Urinary bladder (tissue), 4 donors: ENCODE results near the gene APLP2. TPM values are rescaled to one million over a fixed set of nuclear protein-coding genes. Genes with fewer than 3 reads are reported as not detected.

ENCODE experiments used
- DNase-seq: peaks from one replicate; pipeline ENCODE4 v3.0.0-alpha.2; 2015; ENCODE audit errors: extremely low spot score
- H3K27ac ChIP-seq: one replicate; pipeline ENCODE4 v1.5.1; 2013; ENCODE audit warnings: low read depth, mild to moderate bottlenecking, moderate library complexity
- H3K36me3 ChIP-seq: one replicate; pipeline ENCODE4 v1.6.1; 2013; ENCODE audit warnings: mild to moderate bottlenecking, moderate library complexity; ENCODE audit not compliant: insufficient read depth
- H3K4me1 ChIP-seq: one replicate; pipeline ENCODE4 v1.6.1; 2013; ENCODE audit warnings: mild to moderate bottlenecking, moderate library complexity; ENCODE audit not compliant: insufficient read depth
- H3K4me3 ChIP-seq: one replicate; pipeline ENCODE4 v1.5.1; 2013; ENCODE audit warnings: low read depth, low read length
- WGBS: extraction: QIAGEN DNeasy Blood & Tissue Kit; methylation state at CpG from one replicate; pipeline ENCODE4 v1.1.7; 2013; 5-methylcytosine and 5-hydroxymethylcytosine counted together
- polyA plus RNA-seq: library from polyadenylated mRNA; stranded (reverse); fragments of 200-250 nt; gene quantifications from one replicate; pipeline ENCODE4 v1.2.3, GENCODE V29; 2013
- total RNA-seq: library from RNA; depleted of rRNA; stranded (reverse); fragments of >200 nt; gene quantifications from one replicate; pipeline ENCODE4 v1.2.3, GENCODE V29; 2014
- donor health status: healthy with polysubstance abuse.
- donor health status: healthy.

The APLP2 gene
- total and polyA plus RNA-seq, 2 donors, result 217 to 364 TPM

GRCh38 chr11:130066338-130066737, 3.4 kb upstream of the APLP2 start:
- Histone ChIP-seq H3K4me3 (no peak overlapping the region), H3K36me3 (no peaks in the 10 kb centered on the region), H3K27ac (no peak overlapping the region), H3K4me1 (no peaks in the 10 kb centered on the region)
- no peak for DNase-seq
- 62% methylated on average over 5 of the region's 5 CpGs for WGBS

GRCh38 chr11:130068546-130068985, 1.1 kb upstream of the APLP2 start:
- H3K4me1 ChIP-seq, result no peaks in the 10 kb centered on the region
- no peaks in the 10 kb centered on the region for H3K36me3 ChIP-seq
- peak overlapping the region; percentile 85 for H3K27ac ChIP-seq
- WGBS, result 40% methylated on average over 18 of the region's 18 CpGs
- DNase-seq, result no peak
- H3K4me3 ChIP-seq, result peak overlapping the region; percentile 99

GRCh38 chr11:130068986-130069658, 572 bp upstream of the APLP2 start:
- Histone ChIP-seq H3K4me3 (peak overlapping the region; percentile 99), H3K36me3 (no peaks in the 10 kb centered on the region), H3K4me1 (no peaks in the 10 kb centered on the region), H3K27ac (peak overlapping the region; percentile 85)
- DNase-seq, result peak; percentile 65
- under 1% methylated on average over 53 of the region's 53 CpGs for WGBS

DNA sequence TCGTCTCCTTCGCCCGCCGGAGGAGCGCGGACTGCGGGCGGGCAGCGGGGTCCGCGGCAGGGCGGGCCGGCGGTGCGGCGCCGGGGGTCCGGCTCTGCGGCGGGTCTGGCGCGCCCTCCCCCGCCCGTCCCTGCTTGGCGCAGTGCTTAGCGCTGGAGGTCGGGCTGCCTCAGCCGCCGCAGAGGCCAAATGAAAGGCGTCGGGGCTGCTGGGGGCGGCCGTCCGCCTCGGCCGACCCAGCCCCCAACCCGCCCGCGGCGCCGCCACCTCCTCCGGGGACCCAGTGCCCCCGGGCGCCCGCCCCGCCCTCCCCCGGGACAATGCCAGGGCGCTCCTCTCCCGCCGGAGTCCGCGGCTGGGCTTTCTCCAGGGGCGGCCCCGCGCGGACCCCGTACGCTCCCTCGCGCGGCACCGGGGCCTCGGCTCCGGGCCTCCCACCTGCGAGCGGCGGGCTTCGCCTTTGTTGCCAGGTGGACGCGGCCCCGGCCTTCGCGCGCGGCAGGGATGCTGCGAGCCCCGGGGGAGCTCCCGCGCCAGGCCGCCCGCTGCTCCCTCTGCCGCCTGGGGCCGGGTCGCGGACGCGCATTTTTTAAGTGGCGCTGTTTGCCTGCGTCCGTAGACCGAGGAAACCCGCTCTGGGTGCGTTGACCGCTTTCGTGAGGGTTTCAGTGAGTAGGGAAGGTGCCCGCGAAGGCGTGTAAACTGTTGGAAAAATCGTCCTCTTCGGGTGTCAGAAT, 583 bp downstream of the APLP2 start:
- H3K4me3 ChIP-seq, result peak overlapping the region; percentile 99
- H3K27ac ChIP-seq, result peak overlapping the region; percentile 92
- no peaks in the 10 kb centered on the region for H3K4me1 ChIP-seq
- DNase-seq, result no peak
- WGBS, result under 1% methylated on average over 100 of the region's 100 CpGs
- no peaks in the 10 kb centered on the region for H3K36me3 ChIP-seq

DNA sequence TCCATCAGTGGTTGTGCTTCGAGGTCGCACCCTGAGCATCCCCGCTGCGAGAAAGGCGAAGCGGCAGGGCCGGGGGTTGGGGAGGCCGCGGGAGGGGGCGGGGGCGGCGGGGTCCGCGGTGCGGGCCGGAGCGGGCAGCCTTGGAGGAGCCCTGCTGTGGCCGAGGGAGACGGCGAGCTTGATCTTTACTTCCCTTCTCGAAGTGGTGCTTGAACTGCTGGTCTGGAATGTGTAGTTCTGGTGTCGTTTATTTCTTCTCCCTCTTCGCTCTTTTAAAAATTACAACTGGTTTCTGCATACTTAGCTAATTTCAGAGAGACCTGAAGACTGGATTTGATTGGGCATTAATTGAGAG, 1.1 kb downstream of the APLP2 start:
- no peak for DNase-seq
- peak overlapping the region; percentile 71 for H3K27ac ChIP-seq
- H3K36me3 ChIP-seq, result no peaks in the 10 kb centered on the region
- H3K4me1 ChIP-seq, result no peaks in the 10 kb centered on the region
- H3K4me3 ChIP-seq, result peak overlapping the region; percentile 99
- under 1% methylated on average over 23 of the region's 23 CpGs for WGBS

- Histone ChIP-seq H3K36me3 (no peaks in the 10 kb centered on the region), H3K4me3 (peak overlapping the region; percentile 99), H3K4me1 (no peaks in the 10 kb centered on the region), H3K27ac (no peak overlapping the region)
- WGBS, result 35% methylated on average over 11 of the region's 11 CpGs
- no peak for DNase-seq
These were observed 1.6 kb downstream of the APLP2 start for GRCh38 chr11:130071211-130071712.

GRCh38 chr11:130074736-130075135, 5.0 kb downstream of the APLP2 start:
- no peak for DNase-seq
- WGBS, result 98% methylated on average over 2 of the region's 2 CpGs

GRCh38 chr11:130076778-130077481, 7.2 kb downstream of the APLP2 start:
- DNase-seq, result no peak
- no peaks in the 10 kb centered on the region for H3K4me1 ChIP-seq
- WGBS, result 67% methylated on average over 4 of the region's 4 CpGs

More at GRCh38 chr11:130074736-130075135, 5.0 kb downstream of the APLP2 start:
- H3K4me3 ChIP-seq, result no peak overlapping the region
- H3K4me1 ChIP-seq, result no peaks in the 10 kb centered on the region
- H3K36me3 ChIP-seq, result no peaks in the 10 kb centered on the region
- no peak overlapping the region for H3K27ac ChIP-seq

GRCh38 chr11:130077671-130078070, 8.0 kb downstream of the APLP2 start:
- no peak overlapping the region for H3K4me3 ChIP-seq
- no peaks in the 10 kb centered on the region for H3K4me1 ChIP-seq
- no peak for DNase-seq

More at GRCh38 chr11:130076778-130077481, 7.2 kb downstream of the APLP2 start:
- H3K36me3 ChIP-seq, result no peaks in the 10 kb centered on the region
- H3K4me3 ChIP-seq, result no peak overlapping the region
- no peak overlapping the region for H3K27ac ChIP-seq

DNA sequence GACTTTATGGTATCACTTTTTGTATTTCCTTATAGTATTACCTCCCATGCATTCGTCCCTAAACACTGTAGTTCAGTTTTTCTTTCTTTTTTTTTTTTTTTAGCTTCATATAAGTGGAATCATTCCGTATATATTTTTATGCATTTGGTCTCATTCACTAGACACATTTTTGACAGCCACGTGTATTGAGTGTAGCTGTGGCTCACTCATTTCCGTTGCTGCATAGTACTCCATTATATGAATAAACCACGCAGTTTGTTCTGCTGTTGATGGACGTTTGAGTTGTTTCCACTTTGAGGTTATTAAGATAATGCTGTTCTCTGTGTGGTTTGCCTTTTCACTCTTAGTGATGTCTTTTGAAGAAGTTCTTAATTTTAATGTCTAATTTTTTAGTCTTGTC, 8.4 kb downstream of the APLP2 start:
- 88% methylated on average over 6 of the region's 6 CpGs for WGBS
- H3K36me3 ChIP-seq, result no peaks in the 10 kb centered on the region
- H3K4me3 ChIP-seq, result no peak overlapping the region
- H3K27ac ChIP-seq, result no peak overlapping the region
- no peak for DNase-seq
- no peaks in the 10 kb centered on the region for H3K4me1 ChIP-seq

More at GRCh38 chr11:130077671-130078070, 8.0 kb downstream of the APLP2 start:
- H3K36me3 ChIP-seq, result no peaks in the 10 kb centered on the region
- no peak overlapping the region for H3K27ac ChIP-seq

- H3K4me1 ChIP-seq, result no peaks in the 10 kb centered on the region
- DNase-seq, result no peak
- no peak overlapping the region for H3K4me3 ChIP-seq
- WGBS, result 90% methylated on average over 6 of the region's 6 CpGs
- no peak overlapping the region for H3K27ac ChIP-seq
- no peaks in the 10 kb centered on the region for H3K36me3 ChIP-seq
These were observed 16.1 kb downstream of the APLP2 start for GRCh38 chr11:130085671-130086290.

GRCh38 chr11:130086669-130087068, 17.0 kb downstream of the APLP2 start:
- no peak for DNase-seq
- Histone ChIP-seq H3K36me3 (no peaks in the 10 kb centered on the region), H3K4me3 (no peak overlapping the region), H3K4me1 (no peaks in the 10 kb centered on the region), H3K27ac (no peak overlapping the region)
- WGBS, result 73% methylated on average over 2 of the region's 2 CpGs

DNA sequence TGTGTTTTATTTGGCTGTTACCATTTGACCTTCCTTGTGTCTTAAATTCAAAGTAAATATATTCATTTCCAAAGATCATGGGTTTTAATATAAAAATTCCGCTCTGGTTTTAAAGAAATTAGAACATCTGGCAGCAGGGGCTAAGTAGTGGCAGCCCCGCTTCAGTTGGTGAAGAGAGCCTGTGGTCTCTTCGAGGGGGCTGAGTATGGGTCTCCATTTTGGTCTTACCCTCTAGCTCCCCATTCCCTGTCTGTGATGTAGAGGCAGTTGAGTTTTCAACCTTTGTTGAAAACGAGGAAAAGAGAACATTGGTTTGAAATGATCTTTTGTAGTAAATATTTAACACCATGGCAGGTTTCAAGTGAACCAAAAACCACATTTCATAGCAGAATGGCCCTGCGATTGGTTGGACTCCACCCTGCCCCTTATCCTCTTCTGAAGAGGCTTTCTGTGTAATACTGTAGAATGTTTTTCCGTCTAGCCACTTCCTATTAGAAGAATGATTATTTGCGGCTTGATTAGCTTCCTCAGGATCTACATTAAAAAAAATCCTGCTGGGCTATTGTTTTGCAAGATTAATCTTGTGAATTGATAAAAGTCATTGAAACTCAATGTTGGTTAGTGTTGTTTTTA, 17.7 kb downstream of the APLP2 start:
- 82% methylated on average over 7 of the region's 7 CpGs for WGBS

More for the DNA sequence above, 17.7 kb downstream of the APLP2 start:
- Histone ChIP-seq H3K36me3 (no peaks in the 10 kb centered on the region), H3K27ac (no peak overlapping the region), H3K4me3 (no peak overlapping the region), H3K4me1 (no peaks in the 10 kb centered on the region)
- no peak for DNase-seq
